ENCODE data around the gene SLC16A6. TPM values are rescaled to one million over a fixed set of nuclear protein-coding genes. Genes with fewer than 3 reads are reported as not detected.
A peak's percentile ranks its signal among the peaks of the same experiment; 100 is the strongest.
"Not testable (repeated sequence)": the region's sequence is repeated elsewhere in the genome, so short reads cannot be mapped to it uniquely, and the experiment has no call there.

The SLC16A6 gene
- total RNA-seq, 1 donor from 2014 or later = 2.1 TPM

GRCh38 chr17:68238164-68238870 is 52.6 kb downstream of the SLC16A6 start:
- no peak for DNase-seq (ENCODE audit: extremely low spot score, unreplicated experiment)
- Mint-ChIP-seq H3K4me3 (ENCODE audit: unreplicated experiment) (no peak overlapping the region), H3K27ac (ENCODE audit: unreplicated experiment) (no peak overlapping the region), H3K36me3 (ENCODE audit: unreplicated experiment) (peaks cover 3% of the 10 kb centered on the region), H3K9me3 (ENCODE audit: unreplicated experiment) (no peaks in the 10 kb centered on the region), H3K27me3 (ENCODE audit: unreplicated experiment) (no peaks in the 10 kb centered on the region), H3K4me1 (ENCODE audit: unreplicated experiment) (peaks cover 2% of the 10 kb centered on the region)
- no peak for TF ChIP-seq CTCF (IDR thresholded peaks at IDR 0.05)

- H3K4me3 Mint-ChIP-seq (ENCODE audit: unreplicated experiment); H3K27ac Mint-ChIP-seq (ENCODE audit: unreplicated experiment); H3K4me1 Mint-ChIP-seq (ENCODE audit: unreplicated experiment); H3K9me3 Mint-ChIP-seq (ENCODE audit: unreplicated experiment); H3K36me3 Mint-ChIP-seq (ENCODE audit: unreplicated experiment); H3K27me3 Mint-ChIP-seq (ENCODE audit: unreplicated experiment); DNase-seq (ENCODE audit: extremely low spot score, unreplicated experiment): not testable (repeated sequence)
Observed at GRCh38 chr17:68237369-68238163, 53.4 kb downstream of the SLC16A6 start.

GRCh38 chr17:68235336-68235791 is 55.6 kb downstream of the SLC16A6 start:
- not testable (repeated sequence) for H3K9me3 Mint-ChIP-seq (ENCODE audit: unreplicated experiment); H3K27me3 Mint-ChIP-seq (ENCODE audit: unreplicated experiment); H3K4me1 Mint-ChIP-seq (ENCODE audit: unreplicated experiment); DNase-seq (ENCODE audit: extremely low spot score, unreplicated experiment); H3K4me3 Mint-ChIP-seq (ENCODE audit: unreplicated experiment); H3K36me3 Mint-ChIP-seq (ENCODE audit: unreplicated experiment)
- peak overlapping the region; percentile 31 for H3K27ac Mint-ChIP-seq (ENCODE audit: unreplicated experiment)

- H3K36me3 Mint-ChIP-seq (ENCODE audit: unreplicated experiment); H3K27me3 Mint-ChIP-seq (ENCODE audit: unreplicated experiment); H3K4me3 Mint-ChIP-seq (ENCODE audit: unreplicated experiment); H3K4me1 Mint-ChIP-seq (ENCODE audit: unreplicated experiment); H3K9me3 Mint-ChIP-seq (ENCODE audit: unreplicated experiment); DNase-seq (ENCODE audit: extremely low spot score, unreplicated experiment): not testable (repeated sequence)
- peak overlapping the region; percentile 31 for H3K27ac Mint-ChIP-seq (ENCODE audit: unreplicated experiment)
Observed at GRCh38 chr17:68234726-68235335, 56.1 kb downstream of the SLC16A6 start.

- H3K9me3 Mint-ChIP-seq (ENCODE audit: unreplicated experiment); H3K36me3 Mint-ChIP-seq (ENCODE audit: unreplicated experiment); DNase-seq (ENCODE audit: extremely low spot score, unreplicated experiment); H3K4me3 Mint-ChIP-seq (ENCODE audit: unreplicated experiment); H3K27ac Mint-ChIP-seq (ENCODE audit: unreplicated experiment); H3K4me1 Mint-ChIP-seq (ENCODE audit: unreplicated experiment); H3K27me3 Mint-ChIP-seq (ENCODE audit: unreplicated experiment): not testable (repeated sequence)
Observed at GRCh38 chr17:68232741-68233140, 58.2 kb downstream of the SLC16A6 start.

GRCh38 chr17:68231541-68231940 is 59.4 kb downstream of the SLC16A6 start:
- no peak for TF ChIP-seq CTCF (IDR thresholded peaks at IDR 0.05)
- Mint-ChIP-seq H3K4me3 (ENCODE audit: unreplicated experiment) (no peak overlapping the region), H3K4me1 (ENCODE audit: unreplicated experiment) (peaks cover 2% of the 10 kb centered on the region), H3K36me3 (ENCODE audit: unreplicated experiment) (peaks cover 9% of the 10 kb centered on the region), H3K27ac (ENCODE audit: unreplicated experiment) (no peak overlapping the region), H3K27me3 (ENCODE audit: unreplicated experiment) (no peaks in the 10 kb centered on the region), H3K9me3 (ENCODE audit: unreplicated experiment) (no peaks in the 10 kb centered on the region)
- no peak for DNase-seq (ENCODE audit: extremely low spot score, unreplicated experiment)

GRCh38 chr17:68231131-68231530 is 59.8 kb downstream of the SLC16A6 start:
- not testable (repeated sequence) for H3K27ac Mint-ChIP-seq (ENCODE audit: unreplicated experiment); H3K36me3 Mint-ChIP-seq (ENCODE audit: unreplicated experiment); H3K27me3 Mint-ChIP-seq (ENCODE audit: unreplicated experiment); H3K4me1 Mint-ChIP-seq (ENCODE audit: unreplicated experiment); H3K9me3 Mint-ChIP-seq (ENCODE audit: unreplicated experiment); DNase-seq (ENCODE audit: extremely low spot score, unreplicated experiment); H3K4me3 Mint-ChIP-seq (ENCODE audit: unreplicated experiment)

Data from osteocyte (in vitro differentiated cells).